T-cell (primary cell): Measurements from ENCODE around the gene SH3BGRL2. TPM values are rescaled to one million over a fixed set of nuclear protein-coding genes. Genes with fewer than 3 reads are reported as not detected.
A peak's percentile ranks its signal among the peaks of the same experiment; 100 is the strongest.

Experiments used
- ATAC-seq, 4 experiments: fragments of 200-7000 bp in 3 of 4; fragments of 150-1000 bp in 1 of 4; cut with Tn5 transposase; replicated peaks in 1 of 4; 1 replicate in 3 of 4; 2 replicates in 1 of 4; pipeline ENCODE4 v1.10.0; 2021; ENCODE audit warnings: moderate library complexity in 3 of 4, mild to moderate bottlenecking in 2 of 4, moderate number of reproducible peaks in 1 of 4
- CTCF ChIA-PET, 2 donors: fragments of 300-600 bp; sonication (Branson Sonifier 250); formaldehyde crosslinking; loops; one replicate each; lab custom pipeline; 2022; ENCODE audit warnings: antibody characterized with exemption in 2 of 2; lab: Charles Lee
- POLR2A ChIA-PET, 2 donors: fragments of 300-600 bp; sonication (Branson Sonifier 250); formaldehyde crosslinking; loops; one replicate each; lab custom pipeline; 2022; ENCODE audit warnings: antibody characterized with exemption in 2 of 2; lab: Charles Lee
- DNase-seq, 35 experiments: peaks; one replicate each; pipeline versions ENCODE4 v3.0.0 to v3.0.0-alpha.2; 2013 to 2023
- H3K27ac ChIP-seq: one replicate; pipeline ENCODE4 v1.5.1; 2013; ENCODE audit warnings: low read length
- H3K27me3 ChIP-seq, 2 experiments: replicated peaks in 1 of 2; 1 replicate in 1 of 2; 2 replicates in 1 of 2; pipeline versions ENCODE4 v1.6.1 to v1.7.0; 2013; ENCODE audit warnings: low read length in 1 of 2, mixed read lengths in 1 of 2; ENCODE audit not compliant: control insufficient read depth in 2 of 2, insufficient read depth in 2 of 2; ENCODE audit errors: extremely low read depth in 1 of 2
- H3K36me3 ChIP-seq, 2 donors: 1 replicate in 1 of 2; 2 replicates in 1 of 2; pipeline versions ENCODE4 v1.6.1 to v1.7.0; 2013; ENCODE audit warnings: low read length in 1 of 2; ENCODE audit not compliant: control insufficient read depth in 2 of 2, insufficient read depth in 1 of 2; ENCODE audit errors: extremely low read depth in 1 of 2
- H3K4me1 ChIP-seq, 2 experiments: 1 replicate in 1 of 2; 2 replicates in 1 of 2; pipeline versions ENCODE4 v1.6.1 to v1.7.0; 2013; ENCODE audit warnings: low read length in 2 of 2, mixed read lengths in 1 of 2; ENCODE audit not compliant: insufficient read depth in 2 of 2, control insufficient read depth in 1 of 2; ENCODE audit errors: extremely low read depth in 1 of 2
- H3K4me3 ChIP-seq, 2 donors: 1 replicate in 1 of 2; 2 replicates in 1 of 2; pipeline versions ENCODE4 v1.5.1 to v1.7.0; 2013; ENCODE audit warnings: mild to moderate bottlenecking in 2 of 2, low read length in 1 of 2, moderate library complexity in 1 of 2; ENCODE audit not compliant: control insufficient read depth in 1 of 2; ENCODE audit errors: extremely low read depth in 1 of 2
- H3K9me3 ChIP-seq: 2 replicates; pipeline ENCODE4 v1.7.0; 2013
- H3K27ac Mint-ChIP-seq, 2 donors: one replicate each; pipeline ENCODE4 v1.8.0; 2020 to 2021; ENCODE audit warnings: mild to moderate bottlenecking in 2 of 2, mixed read lengths in 2 of 2
- H3K27me3 Mint-ChIP-seq, 2 donors: one replicate each; pipeline ENCODE4 v1.8.0; 2021 to 2022; ENCODE audit warnings: mixed read lengths in 2 of 2
- H3K36me3 Mint-ChIP-seq: one replicate; pipeline ENCODE4 v1.8.0; 2021; ENCODE audit warnings: mixed read lengths
- H3K4me1 Mint-ChIP-seq, 3 donors: one replicate each; pipeline ENCODE4 v1.8.0; 2020 to 2022; ENCODE audit warnings: mixed read lengths in 3 of 3, mild to moderate bottlenecking in 1 of 3
- H3K4me3 Mint-ChIP-seq, 3 donors: one replicate each; pipeline ENCODE4 v1.8.0; 2020 to 2022; ENCODE audit warnings: mild to moderate bottlenecking in 3 of 3, mixed read lengths in 3 of 3, moderate library complexity in 3 of 3
- H3K9me3 Mint-ChIP-seq, 3 donors: one replicate each; pipeline ENCODE4 v1.8.0; 2020 to 2022; ENCODE audit warnings: mixed read lengths in 3 of 3
- WGBS: methylation state at CpG from one replicate; pipeline ENCODE4 v1.1.5; 2013; ENCODE audit warnings: missing lambda C conversion rate; ENCODE audit not compliant: insufficient coverage; 5-methylcytosine and 5-hydroxymethylcytosine counted together
- total RNA-seq, 35 experiments: library from RNA in 6 of 35; stranded (reverse) in 6 of 35; fragments of 120-200 nt in 1 of 35; gene quantifications; one replicate each; pipeline versions ENCODE4 v1.2.1 to v1.2.4 and lab custom pipeline; 2013 to 2026

SH3BGRL2 gene
- total RNA-seq, 5 donors from 2014 or later (not counting 1 experiment from before 2014, with no cell fraction given) = 0.53 to 8.9 (median 1.4) TPM

- no peaks in the 10 kb centered on the region for H3K27me3 ChIP-seq
- H3K4me1 ChIP-seq = no peaks in the 10 kb centered on the region
- ATAC-seq (no peak), DNase-seq (no peak)
- H3K27ac ChIP-seq = no peak overlapping the region
- POLR2A ChIA-PET = interaction anchor here in 1 of 2 donors (0.6 kb wide), 1 partner anchor 8 kb away, joined by 4 read pairs; no protein-coding TSS in a partner anchor
- Mint-ChIP-seq H3K36me3 (no peaks in the 10 kb centered on the region), H3K4me3 (no peak overlapping the region), H3K9me3 (no peaks in the 10 kb centered on the region), H3K27me3 (peaks cover 6 to 32% of the 10 kb centered on the region in 2 donors), H3K27ac (no peak overlapping the region), H3K4me1 (no peaks in the 10 kb centered on the region)
- CTCF ChIA-PET = interaction anchor here in 1 of 2 donors (0.6 kb wide), 1 partner anchor 402 kb away, joined by 4 read pairs; no protein-coding TSS in a partner anchor
- H3K4me3 ChIP-seq = no peak overlapping the region
- 70% methylated on average over 3 of the region's 4 CpGs for WGBS
- H3K9me3 ChIP-seq = no peaks in the 10 kb centered on the region
- H3K36me3 ChIP-seq = no peaks in the 10 kb centered on the region
Observed at GRCh38 chr6:79640146-79641111, 9.3 kb downstream of the SH3BGRL2 start.

GRCh38 chr6:79646006-79646405 lies 14.9 kb downstream of the SH3BGRL2 start:
- peaks cover 3 to 24% of the 10 kb centered on the region in 2 donors for H3K27me3 Mint-ChIP-seq
- Histone ChIP-seq H3K4me1 (no peaks in the 10 kb centered on the region), H3K4me3 (no peak overlapping the region), H3K36me3 (no peaks in the 10 kb centered on the region), H3K9me3 (no peaks in the 10 kb centered on the region), H3K27me3 (no peaks in the 10 kb centered on the region), H3K27ac (no peak overlapping the region)
- CTCF ChIA-PET = interaction anchor here (0.6 to 1.3 kb wide), 9 partner anchors 17 to 131 kb away, joined by 3 read pairs; no protein-coding TSS in a partner anchor
- no peaks in the 10 kb centered on the region for H3K9me3 Mint-ChIP-seq
- peak in 21 of 35 experiments; percentile 4 to 53 (median 24) for DNase-seq
- H3K4me1 Mint-ChIP-seq = peaks cover 8 to 24% (median 12%) of the 10 kb centered on the region in 3 donors
- POLR2A ChIA-PET = no interaction called here
- H3K27ac Mint-ChIP-seq = peak overlapping the region in 1 of 2 donors; percentile 29
- peak overlapping the region in 1 of 3 donors; percentile 63 for H3K4me3 Mint-ChIP-seq
- 57% methylated on average over 1 of the region's 3 CpGs for WGBS
- peak; percentile 52 to 91 (median 76) for ATAC-seq
- no peaks in the 10 kb centered on the region for H3K36me3 Mint-ChIP-seq

GRCh38 chr6:79646561-79646960 lies 15.4 kb downstream of the SH3BGRL2 start:
- H3K4me1 ChIP-seq = no peaks in the 10 kb centered on the region
- Mint-ChIP-seq H3K4me3 (peak overlapping the region in 1 of 3 donors; percentile 63), H3K36me3 (no peaks in the 10 kb centered on the region), H3K4me1 (peaks cover 8 to 28% (median 12%) of the 10 kb centered on the region in 3 donors), H3K9me3 (no peaks in the 10 kb centered on the region), H3K27ac (peak overlapping the region in 1 of 2 donors; percentile 29), H3K27me3 (peaks cover 3 to 19% of the 10 kb centered on the region in 2 donors)
- no peaks in the 10 kb centered on the region for H3K36me3 ChIP-seq
- ChIA-PET POLR2A (no interaction called here), CTCF (interaction anchor here in 1 of 2 donors (0.6 to 1.3 kb wide), 4 partner anchors 54 to 131 kb away, joined by 3 read pairs; no protein-coding TSS in a partner anchor)
- ATAC-seq = no peak
- H3K4me3 ChIP-seq = no peak overlapping the region
- DNase-seq = no peak
- no peaks in the 10 kb centered on the region for H3K27me3 ChIP-seq
- H3K27ac ChIP-seq = no peak overlapping the region
- H3K9me3 ChIP-seq = no peaks in the 10 kb centered on the region

GRCh38 chr6:79647741-79648140 lies 16.6 kb downstream of the SH3BGRL2 start:
- H3K4me1 ChIP-seq = no peaks in the 10 kb centered on the region
- Mint-ChIP-seq H3K27me3 (peaks cover 3 to 14% of the 10 kb centered on the region in 2 donors), H3K27ac (peak overlapping the region in 1 of 2 donors; percentile 24), H3K4me1 (peaks cover 8 to 30% (median 12%) of the 10 kb centered on the region in 3 donors), H3K36me3 (no peaks in the 10 kb centered on the region), H3K4me3 (no peak overlapping the region), H3K9me3 (no peaks in the 10 kb centered on the region)
- no peak overlapping the region for H3K4me3 ChIP-seq
- no peak overlapping the region for H3K27ac ChIP-seq
- POLR2A ChIA-PET = no interaction called here
- H3K27me3 ChIP-seq = no peaks in the 10 kb centered on the region
- ATAC-seq (no peak), DNase-seq (no peak)
- H3K36me3 ChIP-seq = no peaks in the 10 kb centered on the region
- CTCF ChIA-PET = no interaction called here
- H3K9me3 ChIP-seq = no peaks in the 10 kb centered on the region
- no CpG with 5 or more reads among the region's 2 CpGs for WGBS

GRCh38 chr6:79648328-79648727 lies 17.2 kb downstream of the SH3BGRL2 start:
- Mint-ChIP-seq H3K36me3 (no peaks in the 10 kb centered on the region), H3K4me3 (peak overlapping the region in 1 of 3 donors; percentile 11), H3K9me3 (no peaks in the 10 kb centered on the region), H3K4me1 (peaks cover 8 to 32% (median 12%) of the 10 kb centered on the region in 3 donors), H3K27me3 (peaks cover 3 to 14% of the 10 kb centered on the region in 2 donors), H3K27ac (no peak overlapping the region)
- no peak for DNase-seq
- H3K27ac ChIP-seq = no peak overlapping the region
- no peak for ATAC-seq
- ChIA-PET CTCF (interaction anchor here in 1 of 2 donors (0.6 kb wide), 2 partner anchors 29 to 184 kb away, joined by 3 to 5 read pairs; no protein-coding TSS in a partner anchor), POLR2A (no interaction called here)
- H3K4me1 ChIP-seq = no peaks in the 10 kb centered on the region
- WGBS = no CpG with 5 or more reads among the region's 2 CpGs
- no peaks in the 10 kb centered on the region for H3K9me3 ChIP-seq
- no peaks in the 10 kb centered on the region for H3K36me3 ChIP-seq
- H3K27me3 ChIP-seq = no peaks in the 10 kb centered on the region
- no peak overlapping the region for H3K4me3 ChIP-seq

GRCh38 chr6:79649016-79649415 lies 17.9 kb downstream of the SH3BGRL2 start:
- H3K27ac Mint-ChIP-seq = no peak overlapping the region

More at GRCh38 chr6:79649016-79649415, 17.9 kb downstream of the SH3BGRL2 start:
- H3K4me3 ChIP-seq = no peak overlapping the region
- no peaks in the 10 kb centered on the region for H3K9me3 Mint-ChIP-seq
- no peak overlapping the region for H3K4me3 Mint-ChIP-seq
- H3K27ac ChIP-seq = no peak overlapping the region
- POLR2A ChIA-PET = no interaction called here
- no peaks in the 10 kb centered on the region for H3K4me1 ChIP-seq
- no peaks in the 10 kb centered on the region for H3K27me3 ChIP-seq
- no peak for ATAC-seq
- no peak for DNase-seq
- no peaks in the 10 kb centered on the region for H3K36me3 Mint-ChIP-seq
- H3K36me3 ChIP-seq = no peaks in the 10 kb centered on the region
- peaks cover 8 to 36% (median 12%) of the 10 kb centered on the region in 3 donors for H3K4me1 Mint-ChIP-seq
- no peaks in the 10 kb centered on the region for H3K9me3 ChIP-seq
- CTCF ChIA-PET = interaction anchor here in 1 of 2 donors (0.6 kb wide), 2 partner anchors 28 to 183 kb away, joined by 3 to 5 read pairs; no protein-coding TSS in a partner anchor
- H3K27me3 Mint-ChIP-seq = peaks cover 0 to 9% of the 10 kb centered on the region in 2 donors
